ENCODE results near the gene DNAJB1. TPM values are rescaled to one million over a fixed set of nuclear protein-coding genes. Genes with fewer than 3 reads are reported as not detected.
"Not testable (repeated sequence)": the region's sequence is repeated elsewhere in the genome, so short reads cannot be mapped to it uniquely, and the experiment has no call there.

DNAJB1 gene
- total RNA-seq, 1 donor: 70.9 TPM

- peak overlapping the region; percentile 52 for H3K4me3 ChIP-seq (ENCODE audit: insufficient read depth, low read length)
- no peaks in the 10 kb centered on the region for H3K9me3 ChIP-seq (ENCODE audit: low read depth, low read length)
- peak overlapping the region; percentile 74 for H3K4me2 ChIP-seq (ENCODE audit: insufficient read depth, low read length)
- H2AFZ ChIP-seq (ENCODE audit: low read length): peak overlapping the region; percentile 61
- H3K36me3 ChIP-seq (ENCODE audit: insufficient read depth, low read length): no peaks in the 10 kb centered on the region
- TF ChIP-seq CTCF (IDR thresholded peaks at IDR 0.05; ENCODE audit: extremely low read depth, low read depth, low read length): no peak
- H3K27me3 ChIP-seq (ENCODE audit: insufficient read depth, low read length): no peaks in the 10 kb centered on the region
- peaks cover 21% of the 10 kb centered on the region for H3K4me1 ChIP-seq (ENCODE audit: insufficient read depth, low read length)
- peaks cover 3% of the 10 kb centered on the region for H4K20me1 ChIP-seq (ENCODE audit: insufficient read depth, low read length)
- H3K27ac ChIP-seq (ENCODE audit: low read depth, low read length): peak overlapping the region; percentile 54
- DNase-seq (ENCODE audit: insufficient read length, low spot score, missing footprints): peak; percentile 84
- peaks cover 23% of the 10 kb centered on the region for H3K79me2 ChIP-seq (ENCODE audit: insufficient read depth, low read length)
Measured at GRCh38 chr19:14555918-14556661, 37.9 kb upstream of the DNAJB1 start.

GRCh38 chr19:14554382-14554812 is 36.2 kb upstream of the DNAJB1 start:
- peaks cover 9% of the 10 kb centered on the region for H3K4me1 ChIP-seq (ENCODE audit: insufficient read depth, low read length)
- H4K20me1 ChIP-seq (ENCODE audit: insufficient read depth, low read length): peaks cover 3% of the 10 kb centered on the region
- H3K36me3 ChIP-seq (ENCODE audit: insufficient read depth, low read length): no peaks in the 10 kb centered on the region
- no peak overlapping the region for H3K4me3 ChIP-seq (ENCODE audit: insufficient read depth, low read length)
- TF ChIP-seq CTCF (IDR thresholded peaks at IDR 0.05; ENCODE audit: extremely low read depth, low read depth, low read length): no peak
- no peak overlapping the region for H3K4me2 ChIP-seq (ENCODE audit: insufficient read depth, low read length)
- no peak overlapping the region for H3K27ac ChIP-seq (ENCODE audit: low read depth, low read length)
- H3K79me2 ChIP-seq (ENCODE audit: insufficient read depth, low read length): peaks cover 9% of the 10 kb centered on the region
- no peak overlapping the region for H2AFZ ChIP-seq (ENCODE audit: low read length)
- no peaks in the 10 kb centered on the region for H3K27me3 ChIP-seq (ENCODE audit: insufficient read depth, low read length)
- DNase-seq (ENCODE audit: insufficient read length, low spot score, missing footprints): peak; percentile 76
- no peaks in the 10 kb centered on the region for H3K9me3 ChIP-seq (ENCODE audit: low read depth, low read length)

GRCh38 chr19:14553939-14554243 is 35.7 kb upstream of the DNAJB1 start:
- H3K4me1 ChIP-seq (ENCODE audit: insufficient read depth, low read length): peaks cover 9% of the 10 kb centered on the region
- H3K36me3 ChIP-seq (ENCODE audit: insufficient read depth, low read length): no peaks in the 10 kb centered on the region
- H2AFZ ChIP-seq (ENCODE audit: low read length): no peak overlapping the region
- peak; percentile 15 for DNase-seq (ENCODE audit: insufficient read length, low spot score, missing footprints)
- H4K20me1 ChIP-seq (ENCODE audit: insufficient read depth, low read length): peaks cover 3% of the 10 kb centered on the region
- no peak overlapping the region for H3K4me3 ChIP-seq (ENCODE audit: insufficient read depth, low read length)
- H3K79me2 ChIP-seq (ENCODE audit: insufficient read depth, low read length): peaks cover 9% of the 10 kb centered on the region
- H3K27ac ChIP-seq (ENCODE audit: low read depth, low read length): no peak overlapping the region
- no peak for TF ChIP-seq CTCF (IDR thresholded peaks at IDR 0.05; ENCODE audit: extremely low read depth, low read depth, low read length)
- H3K27me3 ChIP-seq (ENCODE audit: insufficient read depth, low read length): no peaks in the 10 kb centered on the region
- no peaks in the 10 kb centered on the region for H3K9me3 ChIP-seq (ENCODE audit: low read depth, low read length)
- no peak overlapping the region for H3K4me2 ChIP-seq (ENCODE audit: insufficient read depth, low read length)

GRCh38 chr19:14553042-14553938 is 35.1 kb upstream of the DNAJB1 start:
- Histone ChIP-seq H3K9me3 (ENCODE audit: low read depth, low read length) (no peaks in the 10 kb centered on the region), H3K27me3 (ENCODE audit: insufficient read depth, low read length) (no peaks in the 10 kb centered on the region), H3K36me3 (ENCODE audit: insufficient read depth, low read length) (no peaks in the 10 kb centered on the region), H4K20me1 (ENCODE audit: insufficient read depth, low read length) (peaks cover 3% of the 10 kb centered on the region), H3K27ac (ENCODE audit: low read depth, low read length) (no peak overlapping the region), H3K4me3 (ENCODE audit: insufficient read depth, low read length) (no peak overlapping the region), H3K4me2 (ENCODE audit: insufficient read depth, low read length) (no peak overlapping the region), H3K79me2 (ENCODE audit: insufficient read depth, low read length) (peaks cover 4% of the 10 kb centered on the region), H3K4me1 (ENCODE audit: insufficient read depth, low read length) (peaks cover 9% of the 10 kb centered on the region), H2AFZ (ENCODE audit: low read length) (no peak overlapping the region)
- DNase-seq (ENCODE audit: insufficient read length, low spot score, missing footprints): peak; percentile 30
- TF ChIP-seq CTCF (IDR thresholded peaks at IDR 0.05; ENCODE audit: extremely low read depth, low read depth, low read length): no peak

- not testable (repeated sequence) for H3K4me1 ChIP-seq (ENCODE audit: insufficient read depth, low read length); H3K79me2 ChIP-seq (ENCODE audit: insufficient read depth, low read length); DNase-seq (ENCODE audit: insufficient read length, low spot score, missing footprints); H3K4me2 ChIP-seq (ENCODE audit: insufficient read depth, low read length); H3K27ac ChIP-seq (ENCODE audit: low read depth, low read length); H3K4me3 ChIP-seq (ENCODE audit: insufficient read depth, low read length); H3K36me3 ChIP-seq (ENCODE audit: insufficient read depth, low read length); H3K27me3 ChIP-seq (ENCODE audit: insufficient read depth, low read length); H3K9me3 ChIP-seq (ENCODE audit: low read depth, low read length); H4K20me1 ChIP-seq (ENCODE audit: insufficient read depth, low read length); H2AFZ ChIP-seq (ENCODE audit: low read length)
Measured at GRCh38 chr19:14552006-14552360, 33.8 kb upstream of the DNAJB1 start.
